MCF 10A (cell line): ENCODE measurements around the gene FREM1. TPM values are rescaled to one million over a fixed set of nuclear protein-coding genes. Genes with fewer than 3 reads are reported as not detected.
A peak's percentile ranks its signal among the peaks of the same experiment; 100 is the strongest.

ENCODE experiments used
- BruUV-seq: library from RNA; stranded (reverse); fragments of 400-500 nt; replicated peaks from 2 replicates; lab custom pipeline; 2021; lab: Mats Ljungman, UMichigan
- CTCF ChIA-PET: fragments of 300-600 bp; sonication (Branson Sonifier 250); formaldehyde crosslinking; extraction: SDS; loops from one replicate; lab custom pipeline; 2021; ENCODE audit warnings: antibody characterized with exemption, inconsistent platforms; lab: Yijun Ruan, JAX
- POLR2A ChIA-PET: fragments of 300-600, 350-650 bp; sonication (Branson Sonifier 250); formaldehyde crosslinking; extraction: SDS; loops from one replicate; lab custom pipeline; 2020; ENCODE audit warnings: antibody characterized with exemption, inconsistent platforms; lab: Yijun Ruan, JAX
- DNase-seq: peaks from one replicate; pipeline ENCODE4 v3.0.0-alpha.2; 2018; ENCODE audit not compliant: unreplicated experiment
- H3K27ac Mint-ChIP-seq: one replicate; pipeline ENCODE4 v1.8.0; 2022; ENCODE audit warnings: mild to moderate bottlenecking, low read depth, mixed read lengths; ENCODE audit not compliant: unreplicated experiment
- H3K27me3 Mint-ChIP-seq: one replicate; pipeline ENCODE4 v1.8.0; 2022; ENCODE audit warnings: mixed read lengths; ENCODE audit not compliant: insufficient read depth, unreplicated experiment
- H3K36me3 Mint-ChIP-seq: one replicate; pipeline ENCODE4 v1.8.0; 2022; ENCODE audit warnings: mild to moderate bottlenecking, moderate library complexity, mixed read lengths; ENCODE audit not compliant: insufficient read depth, unreplicated experiment
- H3K4me1 Mint-ChIP-seq: one replicate; pipeline ENCODE4 v1.8.0; 2022; ENCODE audit warnings: mixed read lengths; ENCODE audit not compliant: insufficient read depth, unreplicated experiment
- H3K4me3 Mint-ChIP-seq: one replicate; pipeline ENCODE4 v1.8.0; 2022; ENCODE audit warnings: mild to moderate bottlenecking, moderate library complexity, mixed read lengths; ENCODE audit not compliant: unreplicated experiment
- H3K9me3 Mint-ChIP-seq: one replicate; pipeline ENCODE4 v1.8.0; 2022; ENCODE audit warnings: mixed read lengths; ENCODE audit not compliant: unreplicated experiment
- CTCF ChIP-seq: fragments of 200-600 bp; IDR thresholded peaks from one replicate; pipeline ENCODE4 v1.8.0; 2022; ENCODE audit warnings: antibody characterized with exemption, mild to moderate bottlenecking; ENCODE audit not compliant: unreplicated experiment
- intact Hi-C: fragments of 100-400 bp; cut with micrococcal nuclease; formaldehyde crosslinking; loops from 2 replicates; pipeline ENCODE4 v1.14.1; 2022
- total RNA-seq: library from RNA; stranded (reverse); gene quantifications from 2 replicates; pipeline ENCODE4 v1.2.3, GENCODE V29; 2022

FREM1 gene
- total RNA-seq, 1 experiment from 2014 or later = not detected

GRCh38 chr9:14747111-14747510 is 163.1 kb downstream of the FREM1 start:
- ChIA-PET POLR2A (no interaction called here), CTCF (interaction anchor here (1.5 kb wide), 1 partner anchor 21 kb away, joined by 5 read pairs; no protein-coding TSS in a partner anchor)
- Mint-ChIP-seq H3K27ac (no peak overlapping the region), H3K36me3 (no peaks in the 10 kb centered on the region), H3K4me1 (no peaks in the 10 kb centered on the region), H3K4me3 (no peak overlapping the region), H3K9me3 (no peaks in the 10 kb centered on the region), H3K27me3 (peaks cover 41% of the 10 kb centered on the region)
- DNase-seq = peak; percentile 26
- no peak for TF ChIP-seq CTCF
- intact Hi-C loops = no loop called here
- BruUV-seq = no TSS peak

- CTCF ChIA-PET = no interaction called here
- BruUV-seq = no TSS peak
- intact Hi-C loops = no loop called here
- Mint-ChIP-seq H3K4me3 (no peak overlapping the region), H3K27ac (no peak overlapping the region), H3K27me3 (peaks cover 41% of the 10 kb centered on the region), H3K36me3 (no peaks in the 10 kb centered on the region), H3K9me3 (no peaks in the 10 kb centered on the region), H3K4me1 (no peaks in the 10 kb centered on the region)
- POLR2A ChIA-PET = no interaction called here
- DNase-seq = no peak
- no peak for TF ChIP-seq CTCF
Measured at GRCh38 chr9:14746626-14747025, 163.6 kb downstream of the FREM1 start.

GRCh38 chr9:14744768-14745167 is 165.5 kb downstream of the FREM1 start:
- Mint-ChIP-seq H3K27me3 (peaks cover 27% of the 10 kb centered on the region), H3K4me1 (no peaks in the 10 kb centered on the region), H3K36me3 (no peaks in the 10 kb centered on the region), H3K27ac (no peak overlapping the region), H3K9me3 (no peaks in the 10 kb centered on the region), H3K4me3 (no peak overlapping the region)
- ChIA-PET POLR2A (interaction anchor here (0.6 kb wide), 1 partner anchor 9 kb away, joined by 3 read pairs; no protein-coding TSS in a partner anchor), CTCF (interaction anchor here (0.7 kb wide), 1 partner anchor 22 kb away, joined by 3 read pairs; no protein-coding TSS in a partner anchor)
- TF ChIP-seq CTCF = no peak
- intact Hi-C loops = no loop called here
- BruUV-seq = no TSS peak
- DNase-seq = no peak

GRCh38 chr9:14741369-14741768 is 168.9 kb downstream of the FREM1 start:
- H3K9me3 Mint-ChIP-seq = no peaks in the 10 kb centered on the region
- no peaks in the 10 kb centered on the region for H3K36me3 Mint-ChIP-seq
- no TSS peak for BruUV-seq
- H3K4me3 Mint-ChIP-seq = no peak overlapping the region
- TF ChIP-seq CTCF = no peak
- peaks cover 34% of the 10 kb centered on the region for H3K27me3 Mint-ChIP-seq
- H3K27ac Mint-ChIP-seq = no peak overlapping the region
- ChIA-PET POLR2A (interaction anchor here (0.6 to 1.4 kb wide), 2 partner anchors 15 to 49 kb away, joined by 3 to 6 read pairs; no protein-coding TSS in a partner anchor), CTCF (interaction anchor here (0.6 kb wide), 1 partner anchor 291 kb away, joined by 3 read pairs; no protein-coding TSS in a partner anchor)
- intact Hi-C loops = no loop called here
- H3K4me1 Mint-ChIP-seq = no peaks in the 10 kb centered on the region
- no peak for DNase-seq
